Neural cell (in vitro differentiated cells): ENCODE measurements around the gene DECR2.

Source experiments
- EZH2 ChIP-seq: fragments of 200-600, 300-800 bp; shearing (Covaris generic), sonication (generic); IDR thresholded peaks from 2 replicates; pipeline ENCODE4 v1.6.1; 2014; ENCODE audit warnings: antibody characterized with exemption, low read length, borderline replicate concordance, mild to moderate bottlenecking; ENCODE audit not compliant: insufficient read depth, poor library complexity, severe bottlenecking
- RAD21 ChIP-seq: fragments of 450-650 bp; conservative IDR thresholded peaks from 2 replicates; pipeline ENCODE4 v1.6.1; 2014; ENCODE audit warnings: antibody characterized with exemption, mild to moderate bottlenecking, moderate library complexity
- TF ChIP-seq, protein P1 (sequence below): fragments of 450-650 bp; IDR thresholded peaks from 2 replicates; pipeline ENCODE4 v1.5.1; 2014; ENCODE audit warnings: antibody characterized with exemption, mild to moderate bottlenecking, moderate library complexity; ENCODE audit not compliant: poor library complexity, severe bottlenecking

GRCh38 chr16:425740-426114, 24.0 kb downstream of the DECR2 start:
- TF ChIP-seq, protein P1, sequence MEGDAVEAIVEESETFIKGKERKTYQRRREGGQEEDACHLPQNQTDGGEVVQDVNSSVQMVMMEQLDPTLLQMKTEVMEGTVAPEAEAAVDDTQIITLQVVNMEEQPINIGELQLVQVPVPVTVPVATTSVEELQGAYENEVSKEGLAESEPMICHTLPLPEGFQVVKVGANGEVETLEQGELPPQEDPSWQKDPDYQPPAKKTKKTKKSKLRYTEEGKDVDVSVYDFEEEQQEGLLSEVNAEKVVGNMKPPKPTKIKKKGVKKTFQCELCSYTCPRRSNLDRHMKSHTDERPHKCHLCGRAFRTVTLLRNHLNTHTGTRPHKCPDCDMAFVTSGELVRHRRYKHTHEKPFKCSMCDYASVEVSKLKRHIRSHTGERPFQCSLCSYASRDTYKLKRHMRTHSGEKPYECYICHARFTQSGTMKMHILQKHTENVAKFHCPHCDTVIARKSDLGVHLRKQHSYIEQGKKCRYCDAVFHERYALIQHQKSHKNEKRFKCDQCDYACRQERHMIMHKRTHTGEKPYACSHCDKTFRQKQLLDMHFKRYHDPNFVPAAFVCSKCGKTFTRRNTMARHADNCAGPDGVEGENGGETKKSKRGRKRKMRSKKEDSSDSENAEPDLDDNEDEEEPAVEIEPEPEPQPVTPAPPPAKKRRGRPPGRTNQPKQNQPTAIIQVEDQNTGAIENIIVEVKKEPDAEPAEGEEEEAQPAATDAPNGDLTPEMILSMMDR, result no peak
- TF ChIP-seq RAD21 (no peak), EZH2 (no peak)
